NCI-H2029 (cell line): Measurements from ENCODE around the gene HCFC1.

Experiments used
- DNase-seq: peaks from one replicate; lab custom pipeline; 2025; lab: John Stamatoyannopoulos, UW

Gene HCFC1

DNA sequence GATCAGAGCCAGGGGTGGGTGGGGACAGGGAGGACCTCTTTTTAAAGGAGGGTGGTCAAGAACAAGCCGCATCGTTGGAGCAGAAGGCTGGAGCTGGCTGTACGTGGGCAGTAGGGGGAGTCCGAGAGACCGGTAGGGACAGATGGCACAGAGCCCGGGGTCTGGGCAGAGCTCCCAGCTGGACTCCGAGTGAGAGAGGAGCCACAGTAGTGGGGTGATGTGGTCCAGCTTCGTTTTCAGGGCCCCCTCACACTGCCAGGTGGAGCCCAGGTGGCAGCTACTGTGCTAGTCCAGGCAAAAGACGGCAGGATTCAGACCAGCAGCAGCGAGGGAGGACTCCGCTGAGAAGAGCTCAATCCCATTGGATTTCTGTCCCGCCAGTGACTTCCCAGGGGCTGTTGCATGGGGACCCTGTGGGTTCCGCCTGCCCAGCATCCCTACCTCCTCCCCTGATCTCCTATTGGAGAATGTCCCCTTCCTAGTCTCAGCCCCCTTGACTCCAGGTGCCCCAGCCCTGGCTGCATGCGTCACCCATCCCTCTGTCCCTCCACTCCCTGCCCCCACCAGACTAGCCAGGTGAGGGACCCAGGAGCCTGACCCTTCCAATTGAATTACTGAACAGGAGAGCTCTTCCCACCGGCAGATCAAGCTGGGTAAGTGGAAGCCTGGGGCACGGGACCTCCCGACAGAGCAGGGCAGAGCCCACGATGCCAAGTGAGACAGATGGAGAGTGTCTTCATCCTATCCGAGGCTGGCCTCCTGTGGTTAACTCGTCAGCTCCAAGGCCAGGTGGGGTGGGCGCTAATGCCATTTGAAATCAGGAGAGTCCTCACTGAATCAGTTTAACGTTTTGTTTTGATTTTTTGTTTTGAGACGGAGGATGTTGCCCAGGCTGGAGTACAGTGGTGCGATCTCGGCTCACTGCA lies 48.4 kb downstream of the HCFC1 start:
- peak; percentile 35 for DNase-seq

DNA sequence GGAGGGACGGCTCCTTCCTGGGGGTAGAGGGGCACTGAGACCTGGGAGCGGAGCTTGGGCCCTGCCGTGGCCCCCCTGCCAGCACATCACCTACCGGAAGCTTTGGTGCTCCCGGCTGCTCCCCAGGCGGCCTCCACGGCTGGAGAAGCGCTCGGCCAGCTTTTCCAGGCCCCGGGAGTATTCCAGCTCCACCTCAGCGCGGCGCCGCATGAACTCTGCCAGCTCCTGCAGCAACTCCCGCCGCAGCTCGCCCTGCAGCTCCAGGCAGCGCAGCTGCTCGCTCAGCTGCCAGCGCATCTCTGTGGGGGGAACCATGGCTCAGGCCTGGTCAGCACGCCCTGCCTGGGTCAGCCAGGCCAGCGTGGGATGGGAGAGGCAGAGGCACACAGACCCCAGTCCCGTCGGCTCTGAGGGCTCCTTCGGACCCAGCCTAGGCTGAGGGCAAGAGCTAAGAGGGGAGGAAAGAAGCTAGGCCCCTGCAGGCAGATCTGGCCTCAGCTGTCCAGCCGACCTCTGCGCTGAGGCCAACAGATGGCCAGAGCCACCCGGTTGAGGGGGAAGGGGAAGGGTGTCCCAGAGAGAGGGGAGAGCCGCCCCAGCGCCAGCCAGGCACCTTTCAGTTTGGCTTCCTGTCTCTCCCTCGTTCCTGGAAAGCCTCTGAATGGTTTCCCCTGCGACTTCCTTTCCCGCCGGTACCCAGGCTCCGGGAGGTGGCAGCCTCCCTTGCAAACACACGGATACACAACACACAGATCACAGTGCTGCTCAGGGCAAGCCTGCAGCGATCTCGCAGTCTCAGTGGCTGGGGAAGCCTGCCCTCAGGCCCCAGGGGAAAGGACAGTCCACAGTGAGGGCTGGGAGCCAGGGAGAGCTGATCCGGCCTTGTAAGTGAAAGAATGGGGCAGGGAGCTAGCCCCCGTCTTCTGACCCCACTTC lies 49.8 kb downstream of the HCFC1 start:
- DNase-seq, result no peak

DNA sequence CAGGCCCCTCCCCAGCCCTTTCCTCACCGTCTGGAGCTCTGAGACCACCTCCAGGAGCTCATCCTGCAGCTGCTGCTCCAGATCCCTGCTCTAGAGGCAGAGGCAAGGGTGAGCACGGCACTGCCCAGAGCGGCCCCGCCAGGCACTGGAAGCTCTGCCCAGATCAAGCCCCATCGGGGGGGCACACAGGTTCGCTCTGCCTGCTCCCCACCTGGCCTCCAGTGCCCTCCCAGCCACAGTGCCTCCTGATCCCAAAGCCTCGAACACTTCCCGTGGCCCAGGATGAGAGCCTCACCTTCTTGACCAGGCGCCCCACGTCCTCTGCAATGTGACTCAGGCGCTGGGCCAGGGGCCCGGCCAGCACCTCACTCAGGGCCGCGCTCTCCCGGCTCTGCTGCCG lies 50.5 kb downstream of the HCFC1 start:
- no peak for DNase-seq

DNA sequence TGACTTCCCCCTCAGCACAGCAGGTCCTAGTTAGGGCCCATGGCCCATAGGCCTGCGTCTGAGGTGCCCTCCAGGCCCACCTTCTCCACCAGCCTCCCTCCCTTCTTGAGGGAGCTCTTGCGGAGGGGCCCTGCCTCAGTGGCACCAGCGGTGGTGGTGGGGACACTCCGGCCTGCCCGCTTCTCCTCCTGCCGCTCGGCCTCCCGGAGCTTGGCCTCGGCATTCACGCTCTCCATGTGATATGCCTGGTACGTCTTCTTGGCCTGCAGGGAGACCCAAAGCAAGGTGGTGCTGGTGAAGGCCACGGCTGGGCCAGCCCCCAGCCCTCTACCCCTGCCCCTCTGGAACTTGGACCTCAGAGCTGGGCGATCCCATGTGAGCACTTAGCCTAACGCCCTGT lies 51.1 kb downstream of the HCFC1 start:
- DNase-seq, result no peak

DNA sequence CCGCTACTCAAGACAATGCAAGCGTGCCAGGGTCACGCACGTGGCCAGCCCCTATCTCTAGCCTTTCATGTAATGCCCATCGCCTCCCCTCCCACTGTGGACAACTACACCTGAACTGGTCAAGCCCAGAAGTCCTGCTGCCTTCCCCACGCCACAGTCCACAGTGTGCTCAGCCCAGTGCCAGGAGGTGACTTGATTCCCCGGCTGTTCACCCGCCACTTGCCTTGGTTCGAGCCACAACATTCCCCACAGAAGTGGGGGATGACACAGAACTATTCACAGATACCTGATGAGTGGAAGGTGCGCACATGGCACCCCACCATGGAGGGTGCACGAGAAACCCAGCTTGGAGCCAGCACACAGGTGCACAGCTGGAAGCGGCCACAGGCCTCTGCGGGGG lies 52.3 kb downstream of the HCFC1 start:
- no peak for DNase-seq

DNA sequence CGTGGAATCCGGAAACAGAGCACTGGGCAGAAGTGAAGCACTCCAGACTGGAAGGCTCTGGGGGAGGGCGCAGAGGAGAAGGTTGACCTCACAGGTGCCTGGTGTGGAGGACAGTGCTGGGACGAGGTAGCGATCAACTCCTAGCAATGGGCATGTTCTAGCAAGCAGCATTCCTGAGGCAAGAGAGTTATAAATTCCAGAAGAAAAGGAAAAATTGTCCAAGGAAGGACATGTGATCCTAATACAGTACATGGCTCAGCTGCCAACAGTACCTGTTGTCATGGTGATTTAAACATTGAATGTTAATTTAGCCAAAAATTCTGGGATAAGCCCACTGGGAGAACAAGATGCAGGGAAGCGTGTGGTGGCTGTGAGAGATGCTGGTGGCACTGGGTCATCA lies 53.7 kb downstream of the HCFC1 start:
- DNase-seq, result no peak

DNA sequence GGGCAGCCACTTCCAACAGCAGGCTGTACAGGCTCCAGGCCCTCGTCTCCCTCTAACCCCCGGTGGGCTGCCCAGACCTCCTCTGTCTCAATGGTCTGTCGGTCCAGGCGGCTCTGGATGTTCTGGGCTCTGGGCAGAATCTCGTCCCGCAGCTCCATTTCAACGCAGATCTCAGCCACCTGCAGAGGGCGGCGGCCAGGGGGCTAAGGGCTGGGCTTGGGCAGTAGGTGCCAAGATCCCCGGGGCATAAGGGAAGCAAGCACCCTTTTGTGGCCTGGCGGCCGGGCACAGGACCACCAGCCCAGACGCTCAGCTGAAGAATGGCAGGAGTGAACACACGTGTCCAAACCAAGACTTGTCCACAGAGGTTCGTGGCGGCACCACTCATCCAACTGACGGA lies 57.9 kb downstream of the HCFC1 start:
- no peak for DNase-seq

DNA sequence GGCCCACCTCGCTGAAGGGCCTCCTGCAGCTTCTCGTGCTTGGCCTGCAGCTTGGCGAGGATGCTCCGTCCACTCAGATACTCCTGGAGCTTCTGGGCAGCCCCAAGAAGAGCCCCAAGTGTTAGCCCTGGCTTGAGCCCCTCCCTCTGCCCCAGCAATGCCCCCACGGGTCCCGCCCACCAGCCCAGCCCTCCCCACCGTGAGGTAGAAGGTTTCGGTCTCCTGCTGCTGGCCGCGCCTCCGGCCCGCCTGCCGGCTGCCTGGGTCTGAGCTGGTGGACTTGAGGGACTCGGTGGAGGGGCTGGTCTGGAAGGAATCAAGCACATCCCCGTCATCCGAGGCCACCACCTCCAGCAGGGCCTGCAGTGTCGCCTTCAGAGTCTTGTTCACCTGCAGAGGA lies 58.4 kb downstream of the HCFC1 start:
- DNase-seq, result no peak

DNA sequence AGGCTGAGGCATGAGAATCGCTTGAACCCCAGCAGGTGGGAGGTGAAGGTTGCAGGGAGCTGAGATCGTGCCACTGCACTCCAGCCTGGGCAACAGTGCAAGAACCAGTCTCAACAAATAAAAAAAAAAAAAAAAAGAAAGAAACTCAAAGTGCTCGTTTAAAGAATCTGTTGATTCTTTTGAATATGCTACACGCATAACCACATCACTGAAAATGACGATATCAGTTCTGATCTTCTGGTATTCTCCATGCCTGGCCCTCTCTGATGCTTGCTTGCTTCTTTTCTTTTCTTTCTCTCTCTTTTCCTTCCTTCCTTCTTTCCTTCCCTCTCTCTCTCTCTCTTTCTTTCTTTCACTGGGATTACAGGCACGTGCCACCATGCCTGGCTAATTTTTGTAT lies 59.8 kb downstream of the HCFC1 start:
- DNase-seq, result no peak

DNA sequence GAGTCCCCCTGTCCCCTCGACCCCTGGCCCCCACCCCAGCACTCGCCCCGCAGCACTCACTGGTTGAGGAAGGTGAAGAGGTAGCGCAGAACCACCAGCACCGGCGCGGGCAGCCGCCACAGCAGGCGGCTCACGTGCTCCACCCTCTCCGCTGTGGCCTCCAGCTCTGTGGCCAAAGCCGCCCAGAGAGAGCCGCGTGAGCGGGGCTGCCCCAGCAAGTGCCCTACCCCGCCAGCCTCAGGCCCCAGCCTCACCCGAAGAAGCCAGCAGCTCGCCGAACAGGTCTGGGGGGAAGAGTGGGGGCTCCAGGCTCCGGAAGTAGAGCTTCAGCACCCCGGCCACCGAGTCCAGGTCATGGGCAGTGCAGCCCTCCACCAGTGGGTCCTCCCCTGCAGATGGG lies 61.2 kb downstream of the HCFC1 start:
- no peak for DNase-seq

DNA sequence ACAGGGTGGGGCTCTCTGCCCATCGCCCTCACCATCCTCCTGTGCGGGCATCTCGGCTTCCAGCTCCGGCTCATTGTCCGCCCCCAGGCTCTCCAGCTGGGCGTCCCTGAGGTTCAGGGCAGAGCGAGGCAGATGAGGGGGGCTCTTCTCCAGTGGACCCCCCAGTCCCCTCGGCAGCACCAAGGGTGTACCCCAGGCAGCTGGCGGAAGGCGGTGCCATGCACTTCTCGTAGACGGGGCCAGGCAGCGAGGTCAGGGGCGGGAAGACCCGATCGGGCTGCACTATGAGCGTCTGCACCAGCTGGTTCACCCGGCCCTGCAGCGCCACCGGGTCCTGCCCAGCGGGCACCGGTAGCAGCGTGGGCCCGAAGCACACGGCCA lies 61.6 kb downstream of the HCFC1 start:
- no peak for DNase-seq

DNA sequence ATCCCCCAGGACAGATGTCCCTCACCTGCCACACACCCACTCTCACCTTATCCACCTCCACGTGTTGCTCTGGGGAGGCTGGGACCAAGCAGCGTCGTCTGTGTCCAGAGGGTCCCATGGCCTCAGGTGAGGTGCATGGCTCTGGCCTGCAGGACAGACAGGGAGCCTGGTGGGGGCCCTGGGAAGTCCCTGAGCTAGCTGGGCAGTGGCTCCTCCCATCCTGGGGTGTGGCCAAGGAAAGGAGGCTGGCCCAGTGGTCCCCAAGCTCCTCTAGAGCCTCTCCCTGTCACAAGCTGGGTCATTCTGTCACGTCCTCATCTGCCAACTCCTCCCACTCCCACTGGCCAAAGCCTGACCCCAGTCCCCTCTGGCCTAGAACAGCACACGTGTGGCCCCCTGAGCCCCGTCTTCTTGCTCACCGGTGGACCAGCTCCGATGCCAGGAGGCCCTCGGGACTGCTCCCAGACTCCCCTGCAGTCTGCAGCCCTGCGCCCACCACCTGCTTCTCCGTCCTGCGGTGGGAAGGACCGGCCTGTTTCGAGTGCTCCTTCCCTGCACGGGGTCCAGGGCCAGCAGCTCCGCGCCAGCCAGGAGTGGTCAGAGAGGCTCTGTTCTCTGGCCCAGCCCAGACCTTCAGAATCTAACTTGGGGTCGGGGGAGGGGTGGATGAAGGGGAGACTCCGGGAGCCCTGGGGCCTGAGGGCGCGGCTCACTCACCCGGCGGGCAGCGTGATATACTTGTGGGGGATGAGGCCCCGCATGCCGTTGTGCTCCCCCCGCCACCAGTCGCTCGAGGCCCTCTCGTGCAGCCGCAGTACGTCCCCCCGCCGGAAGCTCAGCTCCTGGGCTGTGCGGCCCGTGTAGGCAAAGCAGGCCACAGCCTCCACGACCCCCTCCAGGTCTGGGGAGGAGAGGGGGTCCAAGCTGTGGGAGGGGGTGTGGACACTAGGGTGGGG lies 62.3 kb downstream of the HCFC1 start:
- no peak for DNase-seq

DNA sequence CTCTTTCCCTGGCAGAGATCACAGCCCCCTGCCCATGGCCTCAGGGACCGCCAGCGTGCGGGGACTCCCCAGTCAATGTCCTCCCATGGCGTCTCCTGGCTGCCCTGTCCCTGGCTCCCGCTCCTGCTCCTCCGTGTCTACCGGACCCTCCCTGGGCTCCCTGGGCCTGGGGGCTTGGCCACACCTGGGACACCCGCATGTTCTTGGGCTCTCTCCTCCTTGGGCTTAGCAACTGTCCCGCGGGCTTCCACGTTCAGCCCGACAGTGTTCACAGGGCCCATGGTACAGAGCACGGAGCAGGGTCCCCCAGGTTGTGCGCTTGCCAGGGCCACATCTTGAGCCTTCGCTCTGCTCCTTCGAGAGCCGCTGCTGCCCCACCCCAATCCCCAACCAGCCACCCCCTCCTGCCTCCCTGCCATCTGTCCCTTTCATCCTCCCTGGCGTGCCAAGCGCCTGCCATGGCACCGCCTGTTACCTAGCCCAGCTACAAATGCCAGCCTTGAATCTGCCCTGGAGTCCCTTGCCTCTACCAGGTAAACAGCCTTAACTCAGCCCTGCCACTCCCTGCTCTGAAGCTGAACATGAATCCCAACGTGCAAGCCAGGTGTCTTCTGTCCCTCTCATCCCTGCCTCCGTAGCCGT lies 63.3 kb downstream of the HCFC1 start:
- no peak for DNase-seq

DNA sequence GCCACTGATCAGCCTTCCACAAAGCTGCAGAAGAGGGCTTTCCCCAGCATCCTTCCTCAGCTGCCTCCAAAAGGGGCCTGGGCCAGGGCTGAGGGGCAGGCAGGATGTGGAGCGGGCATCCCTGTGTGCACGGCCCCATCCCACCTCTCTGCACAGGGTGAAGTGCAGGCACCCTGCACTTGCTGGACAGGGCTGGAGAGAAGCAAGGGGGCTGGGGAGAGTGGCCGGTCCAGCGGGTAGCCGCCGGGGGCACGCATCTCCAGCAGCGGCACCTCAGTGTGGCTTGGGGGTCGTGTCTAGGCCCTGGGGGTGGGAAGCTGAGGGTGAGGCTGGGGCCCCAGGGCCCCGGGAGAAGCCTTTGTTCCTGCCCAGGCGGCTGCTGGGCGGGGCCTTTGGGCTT lies 64.2 kb downstream of the HCFC1 start:
- no peak for DNase-seq

DNA sequence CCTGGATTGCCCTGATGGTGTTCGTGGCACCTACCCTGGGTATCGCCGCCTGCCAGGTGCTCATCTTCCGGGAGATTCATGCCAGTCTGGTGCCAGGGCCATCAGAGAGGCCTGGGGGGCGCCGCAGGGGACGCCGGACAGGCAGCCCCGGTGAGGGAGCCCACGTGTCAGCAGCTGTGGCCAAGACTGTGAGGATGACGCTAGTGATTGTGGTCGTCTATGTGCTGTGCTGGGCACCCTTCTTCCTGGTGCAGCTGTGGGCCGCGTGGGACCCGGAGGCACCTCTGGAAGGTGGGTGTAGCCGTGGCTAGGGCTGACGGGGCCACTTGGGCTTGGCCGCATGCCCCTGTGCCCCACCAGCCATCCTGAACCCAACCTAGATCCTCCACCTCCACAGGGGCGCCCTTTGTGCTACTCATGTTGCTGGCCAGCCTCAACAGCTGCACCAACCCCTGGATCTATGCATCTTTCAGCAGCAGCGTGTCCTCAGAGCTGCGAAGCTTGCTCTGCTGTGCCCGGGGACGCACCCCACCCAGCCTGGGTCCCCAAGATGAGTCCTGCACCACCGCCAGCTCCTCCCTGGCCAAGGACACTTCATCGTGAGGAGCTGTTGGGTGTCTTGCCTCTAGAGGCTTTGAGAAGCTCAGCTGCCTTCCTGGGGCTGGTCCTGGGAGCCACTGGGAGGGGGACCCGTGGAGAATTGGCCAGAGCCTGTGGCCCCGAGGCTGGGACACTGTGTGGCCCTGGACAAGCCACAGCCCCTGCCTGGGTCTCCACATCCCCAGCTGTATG lies 65.3 kb downstream of the HCFC1 start:
- no peak for DNase-seq

DNA sequence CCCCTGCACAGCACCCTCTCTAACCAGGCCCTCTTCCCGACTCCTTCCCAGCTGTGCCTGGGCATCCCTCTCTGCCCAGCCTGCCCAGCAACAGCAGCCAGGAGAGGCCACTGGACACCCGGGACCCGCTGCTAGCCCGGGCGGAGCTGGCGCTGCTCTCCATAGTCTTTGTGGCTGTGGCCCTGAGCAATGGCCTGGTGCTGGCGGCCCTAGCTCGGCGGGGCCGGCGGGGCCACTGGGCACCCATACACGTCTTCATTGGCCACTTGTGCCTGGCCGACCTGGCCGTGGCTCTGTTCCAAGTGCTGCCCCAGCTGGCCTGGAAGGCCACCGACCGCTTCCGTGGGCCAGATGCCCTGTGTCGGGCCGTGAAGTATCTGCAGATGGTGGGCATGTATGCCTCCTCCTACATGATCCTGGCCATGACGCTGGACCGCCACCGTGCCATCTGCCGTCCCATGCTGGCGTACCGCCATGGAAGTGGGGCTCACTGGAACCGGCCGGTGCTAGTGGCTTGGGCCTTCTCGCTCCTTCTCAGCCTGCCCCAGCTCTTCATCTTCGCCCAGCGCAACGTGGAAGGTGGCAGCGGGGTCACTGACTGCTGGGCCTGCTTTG lies 66.0 kb downstream of the HCFC1 start:
- no peak for DNase-seq

DNA sequence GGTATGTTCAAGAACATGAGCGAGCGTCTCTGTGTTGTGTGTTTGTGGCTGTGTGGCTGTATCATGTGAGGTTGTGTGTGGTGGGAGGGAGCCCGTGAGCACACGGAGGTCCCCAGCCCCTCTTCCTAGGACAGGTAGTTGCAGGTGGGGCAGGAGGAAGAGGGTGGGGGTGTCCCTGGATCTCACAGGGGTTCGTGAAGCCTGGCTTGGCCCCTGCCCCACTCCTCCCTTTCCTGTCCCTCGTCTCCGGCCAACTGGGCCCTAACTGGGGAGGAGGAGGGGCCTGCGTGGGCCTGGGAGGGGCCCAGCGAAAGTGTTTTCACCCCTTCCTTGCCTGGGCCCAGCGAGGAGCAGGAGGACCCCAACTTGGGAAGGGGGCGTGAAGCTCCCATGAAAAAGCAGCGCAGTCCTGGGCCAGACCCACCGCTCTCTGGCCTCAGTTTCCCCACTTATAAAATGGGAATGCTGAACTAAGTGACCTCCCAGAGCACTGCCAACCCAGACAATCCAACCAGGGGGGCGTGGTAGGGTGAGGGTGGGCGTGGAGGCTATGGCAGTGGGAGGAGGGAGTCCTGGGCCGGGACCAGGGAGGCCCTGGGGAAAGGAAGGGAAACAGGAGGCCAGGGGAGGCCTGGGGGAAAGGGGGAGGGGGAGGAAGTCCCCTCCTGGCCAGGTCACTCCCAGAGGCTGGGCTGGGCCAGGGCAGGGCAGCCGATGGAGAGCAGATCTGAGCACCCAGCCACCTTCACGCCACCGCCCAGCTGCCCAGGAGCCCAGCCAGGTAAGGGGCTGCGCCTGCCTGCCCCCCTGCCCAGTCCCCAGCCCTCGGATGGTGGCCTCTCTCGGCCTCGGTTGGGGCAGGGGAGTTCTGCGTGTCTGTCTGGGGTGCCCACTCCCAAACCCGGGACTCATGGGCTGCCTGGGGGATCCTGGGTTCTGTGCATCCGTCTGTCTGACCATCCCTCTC lies 67.3 kb downstream of the HCFC1 start, which contains the start of gene AVPR2:
Gene AVPR2, plus strand, starts transcription at position 683 of the 967 bp plus-strand sequence. CDS start 473 bp downstream, outside the sequence.
- DNase-seq, result no peak

DNA sequence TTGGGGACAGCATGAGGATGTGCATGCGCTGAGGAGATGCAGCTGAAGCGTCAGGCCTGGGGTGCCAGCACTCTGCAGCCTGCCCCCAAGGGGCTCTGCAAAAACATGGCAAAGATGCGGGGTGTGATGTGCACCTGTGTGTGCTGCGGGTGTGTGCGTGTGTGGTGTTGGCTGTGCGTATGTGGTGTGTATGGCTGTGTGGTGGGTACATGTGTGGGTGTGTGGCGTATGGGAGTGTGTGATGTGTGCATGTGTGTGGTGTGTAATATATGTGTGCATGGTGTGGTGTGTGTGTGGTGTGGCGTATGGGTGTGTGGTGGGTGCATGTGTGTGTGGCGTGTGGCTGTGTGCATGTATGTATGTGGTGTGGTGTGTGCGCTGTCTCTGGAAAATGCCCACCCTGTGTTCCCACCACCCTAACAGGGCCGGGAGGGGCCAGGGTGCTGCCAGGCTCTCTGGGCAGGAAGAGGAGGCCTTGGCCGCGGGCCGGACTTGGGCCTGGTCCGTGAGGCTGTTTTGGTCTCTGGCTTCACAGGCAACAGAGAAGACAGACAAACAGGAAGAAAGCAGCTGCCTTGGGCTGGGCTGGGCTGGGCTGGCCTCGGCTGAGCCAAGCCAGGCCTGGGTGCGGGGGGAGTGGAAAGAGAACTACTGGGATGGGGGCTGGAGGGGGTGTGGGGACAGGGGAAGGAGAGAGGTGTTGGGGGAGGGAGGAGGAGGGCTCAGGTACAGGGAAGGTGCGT lies 68.2 kb downstream of the HCFC1 start:
- DNase-seq, result no peak
